ENCODE results near the gene CFAP45. TPM values are rescaled to one million over a fixed set of nuclear protein-coding genes. Genes with fewer than 3 reads are reported as not detected.

CFAP45 gene
- total and polyA plus RNA-seq, 9 of the 15 experiments (the other 6 are each of a cell fraction or from before 2014, with no cell fraction given) = 0.65 to 2.4 (median 1.5) TPM

DNA sequence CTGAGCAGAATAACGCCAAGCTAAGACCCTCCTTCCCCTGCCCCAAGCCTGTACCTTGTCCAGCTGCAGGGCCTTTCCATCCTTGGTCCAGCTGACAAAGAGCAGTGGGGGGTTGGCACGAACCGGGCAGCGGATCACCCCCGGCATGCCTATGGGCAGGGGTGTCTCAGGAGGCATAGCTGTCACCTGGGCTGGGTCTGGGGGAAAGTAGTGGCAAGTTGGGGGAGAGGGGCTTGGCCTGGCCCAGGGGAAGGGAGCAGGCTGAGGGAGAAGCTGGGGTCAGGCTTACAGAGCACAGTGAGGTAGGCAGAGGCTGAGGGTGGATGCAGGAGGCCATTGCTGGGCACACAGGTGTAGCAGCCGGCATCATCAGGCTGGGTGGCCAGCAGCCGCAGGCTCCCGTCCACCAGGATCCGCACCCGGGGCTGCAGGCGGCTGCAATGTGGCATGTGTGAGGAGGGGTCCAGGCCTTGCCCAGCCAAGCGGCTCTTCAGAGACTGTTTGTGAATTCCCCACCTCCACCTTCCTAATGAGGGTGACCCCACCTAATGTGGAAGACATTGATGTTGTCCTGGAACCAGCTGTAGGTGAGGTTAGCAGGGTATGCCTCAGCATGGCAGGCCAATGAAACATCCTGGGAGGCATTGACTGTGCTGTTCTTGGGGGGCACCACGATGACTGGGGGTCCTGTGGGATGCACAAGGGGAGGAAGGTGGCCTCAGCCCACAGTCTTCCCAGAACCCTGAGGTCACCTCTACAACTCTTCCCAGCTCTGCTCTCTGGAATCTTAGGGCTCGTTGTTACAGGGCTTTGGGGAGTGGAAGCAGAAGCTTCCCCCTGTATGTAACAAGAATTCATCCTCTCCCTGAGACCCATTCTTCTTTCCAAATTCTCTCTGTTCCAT lies 34.4 kb upstream of the CFAP45 start (continued):
- TF ChIP-seq, protein P1, sequence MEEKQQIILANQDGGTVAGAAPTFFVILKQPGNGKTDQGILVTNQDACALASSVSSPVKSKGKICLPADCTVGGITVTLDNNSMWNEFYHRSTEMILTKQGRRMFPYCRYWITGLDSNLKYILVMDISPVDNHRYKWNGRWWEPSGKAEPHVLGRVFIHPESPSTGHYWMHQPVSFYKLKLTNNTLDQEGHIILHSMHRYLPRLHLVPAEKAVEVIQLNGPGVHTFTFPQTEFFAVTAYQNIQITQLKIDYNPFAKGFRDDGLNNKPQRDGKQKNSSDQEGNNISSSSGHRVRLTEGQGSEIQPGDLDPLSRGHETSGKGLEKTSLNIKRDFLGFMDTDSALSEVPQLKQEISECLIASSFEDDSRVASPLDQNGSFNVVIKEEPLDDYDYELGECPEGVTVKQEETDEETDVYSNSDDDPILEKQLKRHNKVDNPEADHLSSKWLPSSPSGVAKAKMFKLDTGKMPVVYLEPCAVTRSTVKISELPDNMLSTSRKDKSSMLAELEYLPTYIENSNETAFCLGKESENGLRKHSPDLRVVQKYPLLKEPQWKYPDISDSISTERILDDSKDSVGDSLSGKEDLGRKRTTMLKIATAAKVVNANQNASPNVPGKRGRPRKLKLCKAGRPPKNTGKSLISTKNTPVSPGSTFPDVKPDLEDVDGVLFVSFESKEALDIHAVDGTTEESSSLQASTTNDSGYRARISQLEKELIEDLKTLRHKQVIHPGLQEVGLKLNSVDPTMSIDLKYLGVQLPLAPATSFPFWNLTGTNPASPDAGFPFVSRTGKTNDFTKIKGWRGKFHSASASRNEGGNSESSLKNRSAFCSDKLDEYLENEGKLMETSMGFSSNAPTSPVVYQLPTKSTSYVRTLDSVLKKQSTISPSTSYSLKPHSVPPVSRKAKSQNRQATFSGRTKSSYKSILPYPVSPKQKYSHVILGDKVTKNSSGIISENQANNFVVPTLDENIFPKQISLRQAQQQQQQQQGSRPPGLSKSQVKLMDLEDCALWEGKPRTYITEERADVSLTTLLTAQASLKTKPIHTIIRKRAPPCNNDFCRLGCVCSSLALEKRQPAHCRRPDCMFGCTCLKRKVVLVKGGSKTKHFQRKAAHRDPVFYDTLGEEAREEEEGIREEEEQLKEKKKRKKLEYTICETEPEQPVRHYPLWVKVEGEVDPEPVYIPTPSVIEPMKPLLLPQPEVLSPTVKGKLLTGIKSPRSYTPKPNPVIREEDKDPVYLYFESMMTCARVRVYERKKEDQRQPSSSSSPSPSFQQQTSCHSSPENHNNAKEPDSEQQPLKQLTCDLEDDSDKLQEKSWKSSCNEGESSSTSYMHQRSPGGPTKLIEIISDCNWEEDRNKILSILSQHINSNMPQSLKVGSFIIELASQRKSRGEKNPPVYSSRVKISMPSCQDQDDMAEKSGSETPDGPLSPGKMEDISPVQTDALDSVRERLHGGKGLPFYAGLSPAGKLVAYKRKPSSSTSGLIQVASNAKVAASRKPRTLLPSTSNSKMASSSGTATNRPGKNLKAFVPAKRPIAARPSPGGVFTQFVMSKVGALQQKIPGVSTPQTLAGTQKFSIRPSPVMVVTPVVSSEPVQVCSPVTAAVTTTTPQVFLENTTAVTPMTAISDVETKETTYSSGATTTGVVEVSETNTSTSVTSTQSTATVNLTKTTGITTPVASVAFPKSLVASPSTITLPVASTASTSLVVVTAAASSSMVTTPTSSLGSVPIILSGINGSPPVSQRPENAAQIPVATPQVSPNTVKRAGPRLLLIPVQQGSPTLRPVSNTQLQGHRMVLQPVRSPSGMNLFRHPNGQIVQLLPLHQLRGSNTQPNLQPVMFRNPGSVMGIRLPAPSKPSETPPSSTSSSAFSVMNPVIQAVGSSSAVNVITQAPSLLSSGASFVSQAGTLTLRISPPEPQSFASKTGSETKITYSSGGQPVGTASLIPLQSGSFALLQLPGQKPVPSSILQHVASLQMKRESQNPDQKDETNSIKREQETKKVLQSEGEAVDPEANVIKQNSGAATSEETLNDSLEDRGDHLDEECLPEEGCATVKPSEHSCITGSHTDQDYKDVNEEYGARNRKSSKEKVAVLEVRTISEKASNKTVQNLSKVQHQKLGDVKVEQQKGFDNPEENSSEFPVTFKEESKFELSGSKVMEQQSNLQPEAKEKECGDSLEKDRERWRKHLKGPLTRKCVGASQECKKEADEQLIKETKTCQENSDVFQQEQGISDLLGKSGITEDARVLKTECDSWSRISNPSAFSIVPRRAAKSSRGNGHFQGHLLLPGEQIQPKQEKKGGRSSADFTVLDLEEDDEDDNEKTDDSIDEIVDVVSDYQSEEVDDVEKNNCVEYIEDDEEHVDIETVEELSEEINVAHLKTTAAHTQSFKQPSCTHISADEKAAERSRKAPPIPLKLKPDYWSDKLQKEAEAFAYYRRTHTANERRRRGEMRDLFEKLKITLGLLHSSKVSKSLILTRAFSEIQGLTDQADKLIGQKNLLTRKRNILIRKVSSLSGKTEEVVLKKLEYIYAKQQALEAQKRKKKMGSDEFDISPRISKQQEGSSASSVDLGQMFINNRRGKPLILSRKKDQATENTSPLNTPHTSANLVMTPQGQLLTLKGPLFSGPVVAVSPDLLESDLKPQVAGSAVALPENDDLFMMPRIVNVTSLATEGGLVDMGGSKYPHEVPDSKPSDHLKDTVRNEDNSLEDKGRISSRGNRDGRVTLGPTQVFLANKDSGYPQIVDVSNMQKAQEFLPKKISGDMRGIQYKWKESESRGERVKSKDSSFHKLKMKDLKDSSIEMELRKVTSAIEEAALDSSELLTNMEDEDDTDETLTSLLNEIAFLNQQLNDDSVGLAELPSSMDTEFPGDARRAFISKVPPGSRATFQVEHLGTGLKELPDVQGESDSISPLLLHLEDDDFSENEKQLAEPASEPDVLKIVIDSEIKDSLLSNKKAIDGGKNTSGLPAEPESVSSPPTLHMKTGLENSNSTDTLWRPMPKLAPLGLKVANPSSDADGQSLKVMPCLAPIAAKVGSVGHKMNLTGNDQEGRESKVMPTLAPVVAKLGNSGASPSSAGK (IDR thresholded peaks at IDR 0.05) = no peak
- TF ChIP-seq E2F3 (CRISPR knock-in tag; IDR thresholded peaks at IDR 0.05) = no peak
- TF ChIP-seq, protein P2, sequence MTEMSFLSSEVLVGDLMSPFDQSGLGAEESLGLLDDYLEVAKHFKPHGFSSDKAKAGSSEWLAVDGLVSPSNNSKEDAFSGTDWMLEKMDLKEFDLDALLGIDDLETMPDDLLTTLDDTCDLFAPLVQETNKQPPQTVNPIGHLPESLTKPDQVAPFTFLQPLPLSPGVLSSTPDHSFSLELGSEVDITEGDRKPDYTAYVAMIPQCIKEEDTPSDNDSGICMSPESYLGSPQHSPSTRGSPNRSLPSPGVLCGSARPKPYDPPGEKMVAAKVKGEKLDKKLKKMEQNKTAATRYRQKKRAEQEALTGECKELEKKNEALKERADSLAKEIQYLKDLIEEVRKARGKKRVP (CRISPR knock-in tag; IDR thresholded peaks at IDR 0.05) = no peak
- TF ChIP-seq, protein P3, sequence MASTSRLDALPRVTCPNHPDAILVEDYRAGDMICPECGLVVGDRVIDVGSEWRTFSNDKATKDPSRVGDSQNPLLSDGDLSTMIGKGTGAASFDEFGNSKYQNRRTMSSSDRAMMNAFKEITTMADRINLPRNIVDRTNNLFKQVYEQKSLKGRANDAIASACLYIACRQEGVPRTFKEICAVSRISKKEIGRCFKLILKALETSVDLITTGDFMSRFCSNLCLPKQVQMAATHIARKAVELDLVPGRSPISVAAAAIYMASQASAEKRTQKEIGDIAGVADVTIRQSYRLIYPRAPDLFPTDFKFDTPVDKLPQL (IDR thresholded peaks at IDR 0.05; ENCODE audit: extremely low read depth, insufficient read length) = no peak
- no peak for TF ChIP-seq RBM25 (IDR thresholded peaks at IDR 0.05; ENCODE audit: low read depth, low read length, severe bottlenecking)
- no peak for TF ChIP-seq GTF2F1 (IDR thresholded peaks at IDR 0.05; ENCODE audit: low read depth, low read length)
- TF ChIP-seq ZNF79 (CRISPR knock-in tag; IDR thresholded peaks at IDR 0.05; ENCODE audit: low read depth) = no peak

All from K562 (cell line).